Right forelimb (tissue), 1 donor: ENCODE data around the gene JAZF1.

Experiments used
- DNase-seq: peaks from one replicate; pipeline ENCODE4 v3.0.0-alpha.2; 2018

The JAZF1 gene

GRCh38 chr7:27999829-28000228, 180.8 kb downstream of the JAZF1 start:
- DNase-seq: no peak

- DNase-seq: no peak
Observed at GRCh38 chr7:27998382-27998781, 182.2 kb downstream of the JAZF1 start.

- DNase-seq: no peak
Observed at GRCh38 chr7:27997188-27997707, 183.3 kb downstream of the JAZF1 start.

GRCh38 chr7:27996141-27996540, 184.5 kb downstream of the JAZF1 start:
- no peak for DNase-seq

DNA sequence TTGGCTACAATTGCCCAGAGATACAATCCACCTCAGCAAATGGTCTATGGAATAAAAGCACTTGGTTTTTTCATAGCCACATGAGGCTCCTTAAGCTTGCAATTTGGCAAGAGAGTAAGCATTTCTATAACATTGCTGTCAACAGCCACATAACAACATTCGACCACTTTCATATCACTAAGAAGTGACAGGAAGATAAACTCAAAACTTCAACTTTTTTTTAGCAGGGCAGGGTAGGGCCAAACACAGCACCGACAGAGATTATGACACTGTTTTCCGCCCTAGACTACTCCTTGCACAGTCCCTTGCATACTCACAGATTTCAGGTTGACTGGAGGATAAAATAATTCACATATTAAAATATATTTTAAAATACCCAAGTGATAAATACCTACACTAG, 185.4 kb downstream of the JAZF1 start:
- no peak for DNase-seq

- no peak for DNase-seq
Observed at GRCh38 chr7:27994639-27995038, 186.0 kb downstream of the JAZF1 start.

DNA sequence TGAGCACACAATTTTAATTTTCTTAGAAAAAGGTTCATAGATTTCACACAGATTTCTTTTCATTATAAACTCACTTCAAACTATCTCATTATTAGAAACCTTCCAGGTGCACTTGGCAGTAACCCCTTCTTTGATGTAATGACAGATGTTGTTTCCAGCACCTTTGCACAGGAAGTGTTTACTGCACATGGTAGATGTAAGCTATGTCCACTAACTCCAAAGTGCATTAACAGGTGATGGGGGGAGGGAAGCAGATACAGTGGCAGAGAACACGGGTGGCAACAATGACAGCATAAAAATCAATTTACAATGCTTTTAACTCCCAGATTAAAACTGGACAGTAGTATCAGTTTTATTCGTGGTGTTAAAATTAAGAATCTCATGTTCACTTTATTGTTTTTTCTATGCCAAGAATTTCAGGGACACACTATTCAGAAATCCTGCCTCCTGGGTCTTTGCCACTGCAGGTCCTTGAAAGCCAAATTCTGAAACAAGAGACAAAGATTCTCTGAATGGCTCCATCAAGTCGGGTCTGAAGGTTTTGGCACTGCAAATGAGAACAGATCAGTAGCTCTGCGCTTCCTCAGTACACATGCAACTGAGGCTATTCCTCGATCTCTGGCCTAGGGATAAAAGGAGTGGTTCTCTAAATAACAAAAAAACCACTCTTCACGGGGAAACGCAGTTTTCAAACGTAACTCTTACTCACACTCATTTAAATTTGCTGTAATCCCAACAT, 187.7 kb downstream of the JAZF1 start:
- no peak for DNase-seq

GRCh38 chr7:27992097-27992496, 188.5 kb downstream of the JAZF1 start:
- no peak for DNase-seq

DNA sequence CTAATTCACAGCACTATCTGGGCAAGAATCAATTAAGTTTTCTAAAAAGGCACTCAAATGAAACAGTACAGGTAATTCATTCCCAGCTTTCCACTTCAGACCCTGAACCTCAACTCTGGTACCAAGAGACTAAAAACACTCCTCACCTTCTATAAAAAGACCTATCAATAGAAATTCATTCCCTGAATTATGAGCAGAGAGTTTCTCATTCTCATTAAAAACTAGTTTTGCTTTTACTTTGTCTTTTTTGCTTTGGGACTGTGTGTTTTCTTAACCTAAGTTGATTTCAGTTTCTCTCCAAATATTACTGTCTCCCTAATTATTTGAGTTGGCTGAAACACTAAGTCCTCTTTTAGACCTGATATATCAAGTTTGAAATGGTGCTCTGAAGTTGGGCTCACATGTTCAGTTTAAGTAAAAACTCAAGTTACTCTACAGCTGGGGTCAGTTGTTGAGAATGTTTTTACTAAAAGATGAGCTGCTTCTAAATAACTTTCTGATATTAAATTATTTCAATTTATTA, 189.5 kb downstream of the JAZF1 start:
- no peak for DNase-seq

DNA sequence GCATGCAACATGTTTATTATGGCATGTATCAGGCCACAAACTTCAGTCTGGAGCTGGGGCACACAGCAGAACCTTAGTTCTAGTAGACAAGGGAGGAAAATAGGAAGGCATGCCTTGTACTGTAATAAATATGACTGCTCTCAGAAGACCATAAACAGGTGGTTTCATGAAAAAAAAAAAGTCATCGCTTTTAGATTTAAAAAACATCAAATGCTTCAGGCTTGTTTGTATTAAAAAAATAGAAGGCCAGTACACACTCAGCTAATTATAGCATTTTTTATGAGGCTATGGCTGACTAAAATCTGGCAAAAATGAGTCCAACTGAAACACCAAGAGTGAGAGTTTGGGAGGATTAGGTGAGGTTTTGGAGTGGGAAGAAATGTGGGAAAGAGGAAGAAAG, 204.1 kb downstream of the JAZF1 start:
- DNase-seq: no peak

- DNase-seq: no peak
Observed at GRCh38 chr7:27973625-27974024, 207.0 kb downstream of the JAZF1 start.

GRCh38 chr7:27972276-27972675, 208.3 kb downstream of the JAZF1 start:
- DNase-seq: no peak

DNA sequence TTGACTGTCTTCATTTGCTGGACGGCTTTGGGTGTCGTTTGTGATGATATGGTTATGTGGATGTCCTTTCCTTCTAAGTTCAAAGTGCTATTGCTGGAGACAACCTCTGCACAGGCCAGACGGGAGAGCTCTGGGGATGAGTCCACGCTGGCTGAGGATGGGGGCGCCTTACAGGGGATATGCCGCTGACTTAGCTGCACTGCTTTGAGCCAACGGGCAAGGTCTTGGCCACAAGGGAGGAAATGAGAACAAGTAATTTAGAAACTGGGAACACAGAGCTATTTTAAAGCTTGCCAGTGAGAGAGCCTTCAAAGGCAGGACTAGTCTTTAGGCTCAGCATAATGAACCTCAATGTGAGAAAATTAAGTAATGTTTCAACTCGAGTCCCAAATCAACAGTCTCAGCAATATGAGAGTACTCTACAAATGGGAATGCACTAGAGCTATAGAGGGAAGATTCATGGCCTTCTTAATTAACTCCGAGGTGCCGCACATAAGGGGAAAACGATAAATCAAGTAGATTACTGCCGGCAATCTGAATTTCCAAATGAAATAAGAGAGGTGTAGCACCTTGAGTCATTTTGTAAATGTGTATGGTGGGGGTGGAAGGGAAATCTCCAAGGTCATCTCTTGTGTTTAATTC, 209.3 kb downstream of the JAZF1 start:
- DNase-seq: no peak

- no peak for DNase-seq
Observed at GRCh38 chr7:27970350-27970749, 210.2 kb downstream of the JAZF1 start.

GRCh38 chr7:27969346-27969745, 211.2 kb downstream of the JAZF1 start:
- no peak for DNase-seq

DNA sequence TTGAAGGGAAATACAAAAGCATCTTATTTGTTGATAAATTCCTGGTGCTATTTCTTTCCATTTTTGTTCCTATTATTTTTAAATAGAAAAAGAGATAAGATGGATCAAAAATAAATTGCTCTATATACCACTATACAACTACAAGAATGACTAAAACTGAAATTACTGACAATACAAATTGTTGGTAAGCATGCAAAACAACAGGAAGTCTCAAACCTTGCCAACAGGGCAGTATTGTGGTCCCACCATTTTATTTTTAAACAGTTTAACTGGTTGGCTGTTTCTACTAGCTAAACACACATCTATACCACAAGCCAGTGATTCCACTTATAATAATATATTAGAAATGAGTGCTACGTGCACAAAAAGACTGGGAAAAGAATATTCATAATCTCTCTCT, 213.0 kb downstream of the JAZF1 start:
- DNase-seq: no peak

GRCh38 chr7:27966219-27966780, 214.3 kb downstream of the JAZF1 start:
- DNase-seq: no peak

DNA sequence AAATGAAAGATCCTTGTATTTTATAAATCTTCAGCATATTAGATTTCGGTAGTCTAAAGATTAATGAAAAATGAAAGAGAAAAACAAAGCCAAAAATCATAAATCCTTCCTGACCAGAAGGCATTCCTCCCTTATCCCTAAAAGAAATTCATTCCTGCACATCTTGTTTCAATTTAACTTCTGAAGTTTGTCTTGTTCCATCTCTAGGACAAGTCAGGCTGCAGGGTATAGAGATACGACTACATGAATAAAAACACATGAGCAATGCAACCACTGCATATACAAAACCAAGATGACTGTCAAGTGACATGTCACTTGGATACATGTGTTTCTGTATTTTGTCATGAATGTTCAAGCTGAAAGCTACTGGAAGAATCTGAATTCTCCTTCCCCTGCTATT, 214.9 kb downstream of the JAZF1 start:
- no peak for DNase-seq

- DNase-seq: no peak
Observed at GRCh38 chr7:27964820-27965219, 215.8 kb downstream of the JAZF1 start.

DNA sequence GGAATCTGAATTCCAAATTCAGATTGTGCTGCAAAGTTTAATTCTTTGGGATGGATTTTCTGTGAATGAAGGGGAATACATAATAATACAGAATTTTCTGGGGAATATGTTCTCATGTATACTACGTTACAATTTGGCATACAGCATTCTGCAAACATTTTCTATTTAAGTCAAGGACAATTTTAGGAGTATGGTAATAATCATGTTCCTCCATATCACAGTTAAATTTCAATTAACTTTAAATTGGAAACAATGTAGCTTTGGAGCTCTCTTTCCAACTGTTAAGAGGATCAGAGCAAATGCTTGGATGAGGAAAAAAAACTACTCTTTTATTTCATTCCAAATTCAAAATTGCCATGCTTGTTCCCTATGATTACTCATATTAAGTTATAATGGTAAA, 217.5 kb downstream of the JAZF1 start:
- no peak for DNase-seq

GRCh38 chr7:27962273-27962672, 218.3 kb downstream of the JAZF1 start:
- DNase-seq: no peak

- no peak for DNase-seq
Observed at GRCh38 chr7:27961255-27961654, 219.3 kb downstream of the JAZF1 start.

- no peak for DNase-seq
Observed at GRCh38 chr7:27960415-27960814, 220.2 kb downstream of the JAZF1 start.
